Left renal pelvis (tissue), 4 donors: ENCODE results near the gene PRODH2. TPM values are rescaled to one million over a fixed set of nuclear protein-coding genes. Genes with fewer than 3 reads are reported as not detected.
A peak's percentile ranks its signal among the peaks of the same experiment; 100 is the strongest.
"Not testable (repeated sequence)": the region's sequence is repeated elsewhere in the genome, so short reads cannot be mapped to it uniquely, and the experiment has no call there.

Experiments used
- DNase-seq, 4 donors: peaks; one replicate each; pipeline ENCODE4 v3.0.0-alpha.2; 2013; ENCODE audit warnings: low read depth in 4 of 4, low spot score in 3 of 4
- polyA plus RNA-seq, 4 donors: library from polyadenylated mRNA; unstranded; fragments of 120-200 nt; gene quantifications; one replicate each; pipeline ENCODE4 v1.2.1, GENCODE V29; 2013; ENCODE audit not compliant: insufficient read length in 4 of 4

Gene PRODH2
- polyA plus RNA-seq, 4 donors: 0.41 to 51.0 (median 25.1) TPM

- no peak for DNase-seq
Observed at GRCh38 chr19:35783469-35784434, 28.9 kb downstream of the PRODH2 start.

DNA sequence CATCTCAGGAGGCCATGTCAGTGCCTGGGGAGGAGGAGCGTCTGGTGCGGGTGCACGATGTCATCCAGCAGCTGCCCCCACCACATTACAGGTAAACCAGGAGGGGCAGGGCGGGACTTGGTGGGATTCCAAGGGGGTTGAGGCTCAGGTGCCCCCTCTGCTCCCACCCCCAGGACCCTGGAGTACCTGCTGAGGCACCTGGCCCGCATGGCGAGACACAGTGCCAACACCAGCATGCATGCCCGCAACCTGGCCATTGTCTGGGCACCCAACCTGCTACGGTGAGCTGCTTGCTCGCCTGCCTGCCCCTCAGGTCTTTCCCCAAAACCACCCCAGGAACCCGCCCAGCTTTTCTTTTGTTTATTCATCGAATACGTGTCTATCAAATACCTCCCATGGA lies 30.1 kb downstream of the PRODH2 start:
- no peak for DNase-seq

- DNase-seq: no peak
Observed at GRCh38 chr19:35781650-35782049, 31.0 kb downstream of the PRODH2 start.

GRCh38 chr19:35780717-35781116 lies 31.9 kb downstream of the PRODH2 start:
- DNase-seq: no peak

- no peak for DNase-seq
Observed at GRCh38 chr19:35780058-35780457, 32.6 kb downstream of the PRODH2 start.

DNA sequence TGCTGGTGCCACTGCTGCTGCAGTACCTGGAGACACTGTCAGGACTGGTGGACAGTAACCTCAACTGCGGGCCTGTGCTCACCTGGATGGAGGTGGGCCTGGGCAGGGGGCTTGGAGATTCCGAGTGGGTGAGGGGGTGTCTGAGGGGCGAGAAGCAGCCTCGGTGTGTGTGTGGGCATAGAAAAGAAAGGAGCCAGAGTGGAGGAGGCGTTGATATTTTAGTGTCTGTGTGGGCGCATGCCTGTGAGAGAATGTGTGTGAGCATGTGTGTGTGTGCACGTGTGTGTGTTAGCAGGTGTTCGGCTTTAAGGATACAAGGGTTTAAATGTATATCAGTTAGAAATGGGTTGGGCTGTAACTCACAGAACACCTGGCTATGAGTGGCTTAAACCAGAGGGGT lies 33.6 kb downstream of the PRODH2 start:
- DNase-seq: no peak

- DNase-seq: no peak
Observed at GRCh38 chr19:35777961-35778360, 34.7 kb downstream of the PRODH2 start.

- DNase-seq: no peak
Observed at GRCh38 chr19:35777086-35777841, 35.4 kb downstream of the PRODH2 start.

DNA sequence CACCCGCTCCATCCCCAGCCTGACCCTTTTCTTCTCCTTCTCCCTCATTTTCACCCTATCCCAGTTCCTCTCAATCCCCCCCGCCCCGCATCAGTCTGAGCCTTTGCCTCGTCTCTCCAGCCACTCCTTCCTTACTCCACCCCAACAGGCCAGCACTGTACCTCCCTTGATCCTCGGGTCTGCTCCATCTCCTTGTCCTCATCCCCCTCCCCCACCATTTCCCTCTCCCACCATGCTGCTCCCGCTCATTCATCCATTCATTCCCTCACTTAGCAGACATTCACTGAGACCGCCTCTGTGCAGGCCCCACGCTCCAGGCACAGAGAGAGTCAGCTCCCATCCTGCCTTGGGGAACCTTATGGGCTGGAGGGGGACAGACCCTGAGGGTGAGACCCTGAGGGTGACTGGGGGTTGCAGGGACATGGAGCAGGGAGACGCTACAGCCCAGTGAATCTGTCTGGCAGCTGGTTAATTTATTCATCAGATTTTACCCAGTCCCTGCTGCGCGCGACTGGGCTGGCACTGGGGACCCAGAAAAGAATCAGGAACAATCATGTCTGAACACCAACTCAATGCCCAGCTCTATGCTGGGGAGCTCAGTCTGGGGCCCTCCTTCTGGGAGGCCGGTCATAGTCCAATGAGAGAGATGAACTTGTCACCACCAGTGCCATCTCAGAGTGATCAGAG lies 36.4 kb downstream of the PRODH2 start:
- no peak for DNase-seq

GRCh38 chr19:35775298-35776101 lies 37.1 kb downstream of the PRODH2 start, which contains the start of gene ARHGAP33:
ARHGAP33 (plus strand) TSS chr19:35775564; CDS start chr19:35775659, 95 bp downstream.
- peak; percentile 91 to 96 (median 96) for DNase-seq

GRCh38 chr19:35775046-35775297 lies 37.7 kb downstream of the PRODH2 start:
- no peak for DNase-seq

GRCh38 chr19:35774274-35775045 lies 38.2 kb downstream of the PRODH2 start:
- no peak for DNase-seq

GRCh38 chr19:35773020-35773806 lies 39.4 kb downstream of the PRODH2 start:
- no peak for DNase-seq

- DNase-seq: not testable (repeated sequence)
Observed at GRCh38 chr19:35772362-35772761, 40.3 kb downstream of the PRODH2 start.

- DNase-seq: no peak
Observed at GRCh38 chr19:35768082-35768421, 44.6 kb downstream of the PRODH2 start.

GRCh38 chr19:35767288-35768081 lies 45.2 kb downstream of the PRODH2 start:
- peak in 1 of 4 donors; percentile 56 for DNase-seq

- DNase-seq: no peak
Observed at GRCh38 chr19:35766571-35767104, 46.0 kb downstream of the PRODH2 start.
